ENCODE measurements around the gene PRDM1.

PRDM1 gene

GRCh38 chr6:106098383-106099234 lies 12.5 kb downstream of the PRDM1 start:
- DNase-seq, result peak; percentile 87

GRCh38 chr6:106099235-106099537 lies 13.1 kb downstream of the PRDM1 start:
- DNase-seq, result no peak

- DNase-seq, result no peak
Observed at GRCh38 chr6:106100755-106101154, 14.6 kb downstream of the PRDM1 start.

- no peak for DNase-seq
Observed at GRCh38 chr6:106101466-106101865, 15.3 kb downstream of the PRDM1 start.

GRCh38 chr6:106102034-106102433 lies 15.9 kb downstream of the PRDM1 start:
- DNase-seq, result peak; percentile 70

- no peak for DNase-seq
Observed at GRCh38 chr6:106102967-106103727, 17.0 kb downstream of the PRDM1 start.

- DNase-seq, result peak; percentile 53
Observed at GRCh38 chr6:106103728-106104109, 17.6 kb downstream of the PRDM1 start.

GRCh38 chr6:106104476-106104875 lies 18.3 kb downstream of the PRDM1 start:
- DNase-seq, result no peak

- no peak for DNase-seq
Observed at GRCh38 chr6:106104941-106105340, 18.8 kb downstream of the PRDM1 start.

- DNase-seq, result no peak
Observed at GRCh38 chr6:106105493-106105892, 19.4 kb downstream of the PRDM1 start.

GRCh38 chr6:106106276-106107042 lies 20.3 kb downstream of the PRDM1 start:
- DNase-seq, result no peak

GRCh38 chr6:106107043-106107613 lies 21.0 kb downstream of the PRDM1 start:
- DNase-seq, result no peak

GRCh38 chr6:106108129-106108528 lies 22.0 kb downstream of the PRDM1 start:
- DNase-seq, result no peak

- DNase-seq, result no peak
Observed at GRCh38 chr6:106109029-106109428, 22.9 kb downstream of the PRDM1 start.

- DNase-seq, result no peak
Observed at GRCh38 chr6:106110164-106110826, 24.2 kb downstream of the PRDM1 start.

GRCh38 chr6:106112433-106112832 lies 26.3 kb downstream of the PRDM1 start:
- no peak for DNase-seq

GRCh38 chr6:106113256-106113959 lies 27.3 kb downstream of the PRDM1 start:
- no peak for DNase-seq

GRCh38 chr6:106114492-106114891 lies 28.4 kb downstream of the PRDM1 start:
- peak; percentile 81 for DNase-seq

GRCh38 chr6:106115286-106115685 lies 29.1 kb downstream of the PRDM1 start:
- no peak for DNase-seq

- DNase-seq, result no peak
Observed at GRCh38 chr6:106116125-106116832, 30.1 kb downstream of the PRDM1 start.

- peak; percentile 47 for DNase-seq
Observed at GRCh38 chr6:106117579-106117978, 31.4 kb downstream of the PRDM1 start.

All from stimulated activated naive CD4-positive, alpha-beta T cell treated with Interleukin-2 at 50 U/mL for 16 hours (primary cell).